SK-N-SH (cell line): ENCODE data around the gene SOX2. TPM values are rescaled to one million over a fixed set of nuclear protein-coding genes. Genes with fewer than 3 reads are reported as not detected.

Experiments used
- CTCF ChIA-PET: fragments of 300-600, 350-600 bp; formaldehyde crosslinking; extraction: SDS; loops from one replicate; lab custom pipeline; 2021; lab: Yijun Ruan, JAX
- POLR2A ChIA-PET: fragments of 350-600 bp; sonication (Branson Sonifier 250); formaldehyde crosslinking; extraction: SDS; loops from one replicate; lab custom pipeline; 2020; ENCODE audit warnings: antibody characterized with exemption, inconsistent platforms; lab: Yijun Ruan, JAX
- DNase-seq: peaks from one replicate; pipeline ENCODE4 v3.0.0; 2012
- H2AFZ ChIP-seq: fragments of 200-600 bp; sonication (generic); 2 replicates; pipeline ENCODE4 v1.8.1; 2016; ENCODE audit warnings: antibody characterized with exemption, mild to moderate bottlenecking, low read depth
- H3F3A ChIP-seq: fragments of 200-600 bp; sonication (generic); replicated peaks from 2 replicates; pipeline ENCODE3; 2016; ENCODE audit warnings: antibody characterized with exemption, mild to moderate bottlenecking; ENCODE audit not compliant: insufficient read depth
- H3K27ac ChIP-seq, 2 experiments: fragments of 200-500 bp in 1 of 2; fragments of 200-600 bp in 1 of 2; sonication (Bioruptor generic) in 1 of 2; sonication (generic), shearing (Covaris generic) in 1 of 2; 2 replicates each; pipeline versions ENCODE4 v1.5.1 to v1.6.1; 2014 to 2016; ENCODE audit warnings: low read depth in 2 of 2, inconsistent platforms in 1 of 2, low read length in 1 of 2, mild to moderate bottlenecking in 1 of 2, mixed read lengths in 1 of 2
- H3K27me3 ChIP-seq: fragments of 200-600 bp; sonication (generic), shearing (Covaris generic); 2 replicates; pipeline ENCODE4 v1.6.1; 2016; ENCODE audit warnings: mixed run types; ENCODE audit not compliant: insufficient read depth
- H3K36me3 ChIP-seq, 2 experiments: fragments of 200-500 bp in 1 of 2; fragments of 200-600 bp in 1 of 2; sonication (Bioruptor generic) in 1 of 2; sonication (generic) in 1 of 2; replicated peaks in 1 of 2; 2 replicates each; pipeline versions ENCODE3 to v1.5.1; 2014 to 2016; ENCODE audit warnings: low read length in 1 of 2, mild to moderate bottlenecking in 1 of 2; ENCODE audit not compliant: insufficient read depth in 2 of 2, control insufficient read depth in 1 of 2
- H3K4me1 ChIP-seq, 2 experiments: fragments of 200-500 bp in 1 of 2; fragments of 200-600 bp in 1 of 2; sonication (Bioruptor generic) in 1 of 2; sonication (generic), shearing (Covaris generic) in 1 of 2; 2 replicates each; pipeline versions ENCODE4 v1.5.1 to v1.6.1; 2014 to 2016; ENCODE audit warnings: low read depth in 1 of 2, low read length in 1 of 2, mixed run types in 1 of 2; ENCODE audit not compliant: insufficient read depth in 2 of 2, control insufficient read depth in 1 of 2
- H3K4me2 ChIP-seq: fragments of 200-600 bp; sonication (generic), shearing (Covaris generic); 2 replicates; pipeline ENCODE4 v1.6.1; 2017; ENCODE audit warnings: mixed run types
- H3K4me3 ChIP-seq, 2 experiments: fragments of 200-500 bp in 1 of 2; fragments of 200-600 bp in 1 of 2; sonication (Bioruptor generic) in 1 of 2; sonication (generic), shearing (Covaris generic) in 1 of 2; 2 replicates each; pipeline versions ENCODE4 v1.5.1 to v1.8.1; 2014 to 2016; ENCODE audit warnings: low read depth in 2 of 2, inconsistent platforms in 1 of 2, low read length in 1 of 2, mild to moderate bottlenecking in 1 of 2, mixed read lengths in 1 of 2, moderate library complexity in 1 of 2
- H3K79me2 ChIP-seq: fragments of 200-600 bp; sonication (generic); 2 replicates; pipeline ENCODE4 v1.8.1; 2017; ENCODE audit warnings: mild to moderate bottlenecking; ENCODE audit not compliant: insufficient read depth
- H3K9ac ChIP-seq: fragments of 200-600 bp; sonication (generic); 2 replicates; pipeline ENCODE4 v1.6.1; 2017; ENCODE audit warnings: mixed run types
- H3K9me2 ChIP-seq: fragments of 200-600 bp; sonication (generic); 2 replicates; pipeline ENCODE4 v1.6.1; 2017; ENCODE audit warnings: mixed run types
- H3K9me3 ChIP-seq: fragments of 200-600 bp; sonication (generic); 2 replicates; pipeline ENCODE4 v1.6.1; 2017; ENCODE audit warnings: mixed run types, mild to moderate bottlenecking, moderate library complexity
- H4K20me1 ChIP-seq: fragments of 200-600 bp; sonication (generic); 2 replicates; pipeline ENCODE4 v1.6.1; 2017; ENCODE audit warnings: mild to moderate bottlenecking, mixed run types; ENCODE audit not compliant: insufficient read depth
- EZH2phosphoT487 ChIP-seq: fragments of 200-600 bp; sonication (generic); IDR thresholded peaks from 2 replicates; pipeline ENCODE4 v1.6.1; 2017; ENCODE audit warnings: low read depth, mixed run types, mild to moderate bottlenecking, antibody characterized with exemption, moderate library complexity, borderline replicate concordance
- FOSL2 ChIP-seq: IDR thresholded peaks from 2 replicates; pipeline ENCODE4 v1.4.0; 2012; ENCODE audit warnings: low read depth, mild to moderate bottlenecking, moderate library complexity, borderline replicate concordance
- JUND ChIP-seq: IDR thresholded peaks from 2 replicates; pipeline ENCODE4 v1.4.0; 2012
- MXI1 ChIP-seq: IDR thresholded peaks from 2 replicates; pipeline ENCODE4 v1.6.1; 2012; ENCODE audit warnings: mild to moderate bottlenecking, low read depth, low read length, improper control_type of control experiment
- NRF1 ChIP-seq: IDR thresholded peaks from 2 replicates; pipeline ENCODE4 v1.6.1; 2012; ENCODE audit warnings: low read depth, mild to moderate bottlenecking, low read length
- RAD21 ChIP-seq: IDR thresholded peaks from 2 replicates; pipeline ENCODE4 v1.6.1; 2012; ENCODE audit warnings: mild to moderate bottlenecking, low read length
- RCOR1 ChIP-seq: fragments of 150-350 bp; IDR thresholded peaks from 2 replicates; pipeline ENCODE4 v1.6.1; 2017; ENCODE audit warnings: antibody characterized with exemption, low read length
- REST ChIP-seq: IDR thresholded peaks from 2 replicates; pipeline ENCODE4 v1.6.1; 2012; ENCODE audit warnings: mild to moderate bottlenecking, low read depth, low read length, moderate library complexity
- RFX5 ChIP-seq: IDR thresholded peaks from 2 replicates; pipeline ENCODE4 v1.6.1; 2012; ENCODE audit warnings: mild to moderate bottlenecking, improper control_type of control experiment, low read length
- RXRA ChIP-seq: IDR thresholded peaks from 2 replicates; pipeline ENCODE4 v1.4.0; 2012; ENCODE audit warnings: low read depth, mild to moderate bottlenecking, borderline replicate concordance
- TCF12 ChIP-seq: IDR thresholded peaks from 2 replicates; pipeline ENCODE4 v1.4.0; 2012
- WGBS: methylation state at CpG from one replicate; pipeline ENCODE4 v1.1.6; 2017; ENCODE audit warnings: low lambda C conversion rate; 5-methylcytosine and 5-hydroxymethylcytosine counted together
- polyA plus RNA-seq, 3 experiments: library from polyadenylated mRNA; depleted of rRNA; stranded (reverse); fragments of >200 nt; gene quantifications; 2 replicates each; pipeline ENCODE4 v1.2.3, GENCODE V29; 2012
- TF ChIP-seq, protein P1 (sequence below): IDR thresholded peaks from 2 replicates; pipeline ENCODE4 v1.4.0; 2012; ENCODE audit warnings: low read depth
- TF ChIP-seq, protein P2 (sequence below): IDR thresholded peaks from 2 replicates; pipeline ENCODE4; 2012

The SOX2 gene
- polyA plus RNA-seq, 1 of the 3 experiments (the other 2 are of a cell fraction) = 0.13 TPM

DNA sequence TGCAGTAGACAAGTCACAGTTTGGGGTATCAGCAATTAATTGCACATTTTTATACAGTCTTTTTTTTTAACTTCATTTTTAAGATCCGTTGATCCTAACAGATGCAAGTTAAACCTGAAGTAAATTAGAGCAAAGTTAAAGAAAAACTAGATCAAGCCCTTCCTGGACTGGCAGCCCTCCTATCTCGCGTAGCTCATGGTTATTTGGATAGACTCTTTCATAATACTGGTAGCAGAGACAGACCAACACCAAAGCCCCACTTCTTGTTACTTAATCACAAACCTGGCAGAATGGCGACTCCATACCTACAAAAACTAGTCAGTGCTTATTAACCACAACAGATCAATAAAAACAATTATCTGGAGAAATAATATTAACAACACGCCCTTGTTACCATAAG is 26.8 kb downstream of the SOX2 start:
- 69% methylated on average over 5 of the region's 5 CpGs for WGBS
- Histone ChIP-seq H3K27me3 (no peaks in the 10 kb centered on the region), H3K27ac (no peak overlapping the region), H3K4me1 (no peaks in the 10 kb centered on the region; a peak in 1 of 4 replicates), H3K9me2 (no peaks in the 10 kb centered on the region), H3K36me3 (no peaks in the 10 kb centered on the region), H3K4me3 (no peak overlapping the region), H3F3A (no peaks in the 10 kb centered on the region), H3K4me2 (no peak overlapping the region), H3K79me2 (no peaks in the 10 kb centered on the region), H3K9ac (no peak overlapping the region), H2AFZ (no peak overlapping the region), H3K9me3 (no peaks in the 10 kb centered on the region), H4K20me1 (no peaks in the 10 kb centered on the region)
- DNase-seq = no peak
- ChIA-PET CTCF (interaction anchor here (1.0 kb wide), 1 partner anchor 252 kb away, joined by 3 read pairs; no protein-coding TSS in a partner anchor), POLR2A (no interaction called here)
- no peak for TF ChIP-seq EZH2phosphoT487
- no peak for TF ChIP-seq NRF1
- TF ChIP-seq, protein P1, sequence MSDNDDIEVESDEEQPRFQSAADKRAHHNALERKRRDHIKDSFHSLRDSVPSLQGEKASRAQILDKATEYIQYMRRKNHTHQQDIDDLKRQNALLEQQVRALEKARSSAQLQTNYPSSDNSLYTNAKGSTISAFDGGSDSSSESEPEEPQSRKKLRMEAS = no peak
- TF ChIP-seq MXI1 = no peak
- no peak for TF ChIP-seq RFX5
- no peak for TF ChIP-seq TCF12
- TF ChIP-seq JUND = no peak
- no peak for TF ChIP-seq RCOR1
- TF ChIP-seq REST = no peak
- no peak for TF ChIP-seq RXRA

DNA sequence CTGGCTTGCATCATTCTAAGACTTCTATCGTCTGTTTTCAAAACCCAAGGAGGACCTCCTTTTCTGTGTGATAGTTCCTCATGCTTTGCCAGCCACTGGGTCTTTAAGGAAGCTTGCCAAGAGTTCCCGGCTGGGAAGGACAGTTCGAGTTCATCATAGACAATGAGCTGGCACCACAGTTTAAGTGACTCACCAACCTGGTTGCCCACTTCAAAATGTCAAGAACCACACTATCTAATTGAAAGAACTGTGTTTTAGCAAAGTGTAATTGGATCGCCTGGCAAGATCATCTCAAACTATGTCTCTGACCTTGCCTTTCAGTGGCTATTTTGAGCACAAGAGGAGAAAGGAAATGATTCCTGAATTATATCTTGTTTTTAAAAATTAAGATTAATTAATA is 27.9 kb downstream of the SOX2 start:
- H3K9me3 ChIP-seq = no peaks in the 10 kb centered on the region
- no peaks in the 10 kb centered on the region for H3K9me2 ChIP-seq
- no peak overlapping the region for H3K9ac ChIP-seq
- no peaks in the 10 kb centered on the region for H3K36me3 ChIP-seq
- no peaks in the 10 kb centered on the region; a peak in 1 of 4 replicates for H3K4me1 ChIP-seq
- H3K4me2 ChIP-seq = no peak overlapping the region
- H3K4me3 ChIP-seq = no peak overlapping the region
- H2AFZ ChIP-seq = no peak overlapping the region
- no peaks in the 10 kb centered on the region for H3K79me2 ChIP-seq
- H3K27me3 ChIP-seq = no peaks in the 10 kb centered on the region
- 37% methylated on average over 4 of the region's 4 CpGs for WGBS
- DNase-seq = no peak
- no peaks in the 10 kb centered on the region for H3F3A ChIP-seq
- POLR2A ChIA-PET = no interaction called here
- no peak overlapping the region for H3K27ac ChIP-seq
- TF ChIP-seq FOSL2 (no peak), EZH2phosphoT487 (no peak), RAD21 (no peak), REST (no peak)
- TF ChIP-seq, protein P2, sequence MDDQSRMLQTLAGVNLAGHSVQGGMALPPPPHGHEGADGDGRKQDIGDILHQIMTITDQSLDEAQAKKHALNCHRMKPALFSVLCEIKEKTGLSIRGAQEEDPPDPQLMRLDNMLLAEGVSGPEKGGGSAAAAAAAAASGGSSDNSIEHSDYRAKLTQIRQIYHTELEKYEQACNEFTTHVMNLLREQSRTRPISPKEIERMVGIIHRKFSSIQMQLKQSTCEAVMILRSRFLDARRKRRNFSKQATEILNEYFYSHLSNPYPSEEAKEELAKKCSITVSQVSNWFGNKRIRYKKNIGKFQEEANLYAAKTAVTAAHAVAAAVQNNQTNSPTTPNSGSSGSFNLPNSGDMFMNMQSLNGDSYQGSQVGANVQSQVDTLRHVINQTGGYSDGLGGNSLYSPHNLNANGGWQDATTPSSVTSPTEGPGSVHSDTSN = no peak
- CTCF ChIA-PET = interaction anchor here (1.0 kb wide), 1 partner anchor 251 kb away, joined by 3 read pairs; no protein-coding TSS in a partner anchor
- H4K20me1 ChIP-seq = no peaks in the 10 kb centered on the region
